ENCODE results near the gene EFCAB8. TPM values are rescaled to one million over a fixed set of nuclear protein-coding genes. Genes with fewer than 3 reads are reported as not detected.

EFCAB8 gene
- total RNA-seq, 1 experiment from 2014 or later = not detected

- no TSS peak for BruUV-seq (replicated peaks)
- intact Hi-C loops (cut with micrococcal nuclease) = no loop called here
- Histone ChIP-seq H3K4me1 (ENCODE audit: insufficient read depth, low read length) (peaks cover 8% of the 10 kb centered on the region; the same call in 1 of the 2 replicates), H3K9me2 (replicated peaks; ENCODE audit: low read length) (no peaks in the 10 kb centered on the region), H3K9me3 (ENCODE audit: low read length) (no peaks in the 10 kb centered on the region), H3K27me3 (ENCODE audit: low read length) (no peaks in the 10 kb centered on the region), H3K9ac (ENCODE audit: low read length) (no peak overlapping the region), H3K36me3 (ENCODE audit: low read depth, low read length) (peaks cover 77% of the 10 kb centered on the region), H3K79me2 (ENCODE audit: low read length) (peaks cover 80% of the 10 kb centered on the region), H3K27ac (ENCODE audit: low read length) (no peak overlapping the region), H4K20me1 (ENCODE audit: low read length) (peaks cover 49% of the 10 kb centered on the region), H3F3A (ENCODE audit: low read length, unreplicated experiment) (no peaks in the 10 kb centered on the region), H3K4me3 (ENCODE audit: low read length) (no peak overlapping the region), H3K4me2 (ENCODE audit: low read length) (no peak overlapping the region), H2AFZ (ENCODE audit: low read length) (no peak overlapping the region)
- TF ChIP-seq EZH2 (IDR thresholded peaks at IDR 0.05; ENCODE audit: low read length, unreplicated experiment) (no peak), CTCF (conservative IDR thresholded peaks at IDR 0.05; ENCODE audit: low read depth, low read length) (no peak), EZH2phosphoT487 (IDR thresholded peaks at IDR 0.05; ENCODE audit: borderline replicate concordance, low read length) (no peak)
- no peak for DNase-seq
- no peak for ATAC-seq
- CTCF ChIA-PET = no interaction called here
- POLR2A ChIA-PET (ENCODE audit: unreplicated experiment) = no interaction called here
Observed at GRCh38 chr20:32832664-32833063, 26.1 kb upstream of the EFCAB8 start.

- H3K79me2 ChIP-seq (ENCODE audit: low read length) = peaks cover 57% of the 10 kb centered on the region
- no TSS peak for BruUV-seq (replicated peaks)
- H3F3A ChIP-seq (ENCODE audit: low read length, unreplicated experiment) = no peaks in the 10 kb centered on the region
- POLR2A ChIA-PET (ENCODE audit: unreplicated experiment) = no interaction called here
- no peaks in the 10 kb centered on the region for H3K9me3 ChIP-seq (ENCODE audit: low read length)
- no peak overlapping the region for H3K9ac ChIP-seq (ENCODE audit: low read length)
- no peaks in the 10 kb centered on the region for H3K4me1 ChIP-seq (ENCODE audit: insufficient read depth, low read length)
- no peak overlapping the region for H2AFZ ChIP-seq (ENCODE audit: low read length)
- no peaks in the 10 kb centered on the region for H3K9me2 ChIP-seq (replicated peaks; ENCODE audit: low read length)
- no peak for TF ChIP-seq EZH2phosphoT487 (IDR thresholded peaks at IDR 0.05; ENCODE audit: borderline replicate concordance, low read length)
- no peak for TF ChIP-seq EZH2 (IDR thresholded peaks at IDR 0.05; ENCODE audit: low read length, unreplicated experiment)
- no peak for TF ChIP-seq CTCF (conservative IDR thresholded peaks at IDR 0.05; ENCODE audit: low read depth, low read length)
- peaks cover 31% of the 10 kb centered on the region for H4K20me1 ChIP-seq (ENCODE audit: low read length)
- H3K36me3 ChIP-seq (ENCODE audit: low read depth, low read length) = peaks cover 69% of the 10 kb centered on the region
- no peak overlapping the region for H3K4me2 ChIP-seq (ENCODE audit: low read length)
- no peak overlapping the region for H3K27ac ChIP-seq (ENCODE audit: low read length)
- ATAC-seq (no peak), DNase-seq (no peak)
- H3K4me3 ChIP-seq (ENCODE audit: low read length) = no peak overlapping the region
- intact Hi-C loops (cut with micrococcal nuclease) = no loop called here
- no peaks in the 10 kb centered on the region for H3K27me3 ChIP-seq (ENCODE audit: low read length)
- CTCF ChIA-PET = no interaction called here
Observed at GRCh38 chr20:32834972-32835371, 23.8 kb upstream of the EFCAB8 start.

- H3K4me2 ChIP-seq (ENCODE audit: low read length) = no peak overlapping the region
- no peak for TF ChIP-seq EZH2 (IDR thresholded peaks at IDR 0.05; ENCODE audit: low read length, unreplicated experiment)
- TF ChIP-seq EZH2phosphoT487 (IDR thresholded peaks at IDR 0.05; ENCODE audit: borderline replicate concordance, low read length) = no peak
- TF ChIP-seq CTCF (conservative IDR thresholded peaks at IDR 0.05; ENCODE audit: low read depth, low read length) = no peak
- intact Hi-C loops (cut with micrococcal nuclease) = no loop called here
- H3K27ac ChIP-seq (ENCODE audit: low read length) = no peak overlapping the region
- H3K79me2 ChIP-seq (ENCODE audit: low read length) = peaks cover 44% of the 10 kb centered on the region
- no peaks in the 10 kb centered on the region for H3F3A ChIP-seq (ENCODE audit: low read length, unreplicated experiment)
- no peaks in the 10 kb centered on the region for H3K9me3 ChIP-seq (ENCODE audit: low read length)
- H3K4me1 ChIP-seq (ENCODE audit: insufficient read depth, low read length) = no peaks in the 10 kb centered on the region
- ChIA-PET CTCF (no interaction called here), POLR2A (ENCODE audit: unreplicated experiment) (no interaction called here)
- peaks cover 64% of the 10 kb centered on the region for H3K36me3 ChIP-seq (ENCODE audit: low read depth, low read length)
- no peak overlapping the region for H3K9ac ChIP-seq (ENCODE audit: low read length)
- H4K20me1 ChIP-seq (ENCODE audit: low read length) = peaks cover 22% of the 10 kb centered on the region; the same call in 1 of the 2 replicates
- ATAC-seq (no peak), DNase-seq (no peak)
- BruUV-seq (replicated peaks) = no TSS peak
- H2AFZ ChIP-seq (ENCODE audit: low read length) = no peak overlapping the region
- H3K4me3 ChIP-seq (ENCODE audit: low read length) = no peak overlapping the region
- no peaks in the 10 kb centered on the region for H3K27me3 ChIP-seq (ENCODE audit: low read length)
- H3K9me2 ChIP-seq (replicated peaks; ENCODE audit: low read length) = no peaks in the 10 kb centered on the region
Observed at GRCh38 chr20:32837157-32837556, 21.6 kb upstream of the EFCAB8 start.
